Neural progenitor cell (in vitro differentiated cells): Measurements from ENCODE around the gene CNPY1. TPM values are rescaled to one million over a fixed set of nuclear protein-coding genes. Genes with fewer than 3 reads are reported as not detected.

ENCODE experiments used
- DNase-seq: peaks from one replicate; pipeline ENCODE4 v3.0.0-alpha.2; 2016; ENCODE audit warnings: low spot score
- H2AFZ ChIP-seq: fragments of 200-600 bp; sonication (generic); replicated peaks from 2 replicates; pipeline ENCODE4 v1.6.1; 2016; ENCODE audit warnings: antibody characterized with exemption
- H3F3A ChIP-seq: fragments of 200-600 bp; sonication (generic); 2 replicates; pipeline ENCODE4 v1.6.1; 2016; ENCODE audit warnings: antibody characterized with exemption, low read depth
- H3K27ac ChIP-seq: fragments of 200-600 bp; sonication (generic); 2 replicates; pipeline ENCODE4 v1.5.1; 2016; ENCODE audit warnings: mild to moderate bottlenecking
- H3K27me3 ChIP-seq: fragments of 200-600 bp; sonication (generic); 2 replicates; pipeline ENCODE4 v1.6.1; 2016; ENCODE audit warnings: mild to moderate bottlenecking, moderate library complexity
- H3K36me3 ChIP-seq: fragments of 200-600 bp; sonication (generic); 2 replicates; pipeline ENCODE4 v1.5.1; 2016
- H3K4me1 ChIP-seq: fragments of 200-600 bp; sonication (generic); 2 replicates; pipeline ENCODE4 v1.6.1; 2016; ENCODE audit warnings: mixed run types
- H3K4me2 ChIP-seq: fragments of 200-600 bp; sonication (generic); 2 replicates; pipeline ENCODE4 v1.6.1; 2016
- H3K4me3 ChIP-seq: fragments of 200-600 bp; sonication (generic); 2 replicates; pipeline ENCODE4 v1.5.1; 2016
- H3K79me2 ChIP-seq: fragments of 200-600 bp; sonication (generic); 2 replicates; pipeline ENCODE4 v1.6.1; 2016; ENCODE audit warnings: low read depth
- H3K9ac ChIP-seq: fragments of 200-600 bp; sonication (generic); 2 replicates; pipeline ENCODE4 v1.6.1; 2016
- H3K9me3 ChIP-seq: fragments of 200-600 bp; sonication (generic); 2 replicates; pipeline ENCODE4 v1.5.1; 2016; ENCODE audit warnings: low read depth
- H4K20me1 ChIP-seq: fragments of 200-600 bp; sonication (generic); 2 replicates; pipeline ENCODE4 v1.6.1; 2016; ENCODE audit warnings: low read depth
- H3K27ac Mint-ChIP-seq: 3 replicates; pipeline ENCODE4 v1.8.0; 2021; ENCODE audit warnings: mixed read lengths
- H3K27me3 Mint-ChIP-seq: 2 replicates; pipeline ENCODE4 v1.8.0; 2022; ENCODE audit warnings: low read depth, mild to moderate bottlenecking, inconsistent platforms, moderate library complexity, mixed read lengths; ENCODE audit not compliant: insufficient read depth
- H3K36me3 Mint-ChIP-seq: 3 replicates; pipeline ENCODE4 v1.8.0; 2021; ENCODE audit warnings: mixed read lengths
- H3K4me1 Mint-ChIP-seq: 3 replicates; pipeline ENCODE4 v1.8.0; 2021; ENCODE audit warnings: mixed read lengths
- H3K4me3 Mint-ChIP-seq: 3 replicates; pipeline ENCODE4 v1.8.0; 2021; ENCODE audit warnings: mild to moderate bottlenecking, moderate library complexity, mixed read lengths
- H3K9me3 Mint-ChIP-seq: 3 replicates; pipeline ENCODE4 v1.8.0; 2020; ENCODE audit warnings: mixed read lengths
- EZH2 ChIP-seq: fragments of 200-600 bp; sonication (generic); IDR thresholded peaks from 2 replicates; pipeline ENCODE4 v1.6.1; 2017; ENCODE audit warnings: antibody characterized with exemption, mild to moderate bottlenecking, moderate library complexity
- EZH2phosphoT487 ChIP-seq: fragments of 200-600 bp; sonication (generic); IDR thresholded peaks from 2 replicates; pipeline ENCODE4 v1.6.1; 2017; ENCODE audit warnings: antibody characterized with exemption
- total RNA-seq: library from RNA; depleted of rRNA; stranded (reverse); fragments of >200 nt; gene quantifications from 2 replicates; pipeline ENCODE4 v1.2.3, GENCODE V29; 2015; ENCODE audit warnings: low replicate concordance
- TF ChIP-seq, protein P1 (sequence below): fragments of 200-600 bp; sonication (generic); IDR thresholded peaks from 2 replicates; pipeline ENCODE4 v1.5.1; 2017; ENCODE audit warnings: antibody characterized with exemption, mild to moderate bottlenecking

CNPY1 gene
- total RNA-seq, 1 donor from 2014 or later: not detected

DNA sequence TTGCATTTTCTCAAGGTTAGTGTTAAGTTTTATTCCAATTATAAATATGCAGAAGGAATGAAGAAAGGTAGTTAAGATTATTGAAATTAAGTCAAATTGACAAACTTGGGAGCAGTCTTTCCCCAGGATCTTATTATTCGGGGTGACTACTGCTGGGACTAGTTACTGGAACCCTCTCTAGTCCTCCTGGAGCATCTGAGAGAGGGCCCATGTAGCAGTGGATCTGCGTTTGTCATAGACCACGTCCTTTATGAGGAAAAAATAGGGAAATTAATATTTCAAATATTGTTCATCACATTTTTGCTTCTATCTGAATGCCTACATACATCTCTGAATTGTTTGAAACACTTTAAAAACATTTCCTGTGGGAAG, 41.0 kb downstream of the CNPY1 start:
- no peak for DNase-seq
- peaks cover 22% of the 10 kb centered on the region for H3K36me3 Mint-ChIP-seq
- TF ChIP-seq EZH2 (no peak), EZH2phosphoT487 (no peak)
- TF ChIP-seq, protein P1, sequence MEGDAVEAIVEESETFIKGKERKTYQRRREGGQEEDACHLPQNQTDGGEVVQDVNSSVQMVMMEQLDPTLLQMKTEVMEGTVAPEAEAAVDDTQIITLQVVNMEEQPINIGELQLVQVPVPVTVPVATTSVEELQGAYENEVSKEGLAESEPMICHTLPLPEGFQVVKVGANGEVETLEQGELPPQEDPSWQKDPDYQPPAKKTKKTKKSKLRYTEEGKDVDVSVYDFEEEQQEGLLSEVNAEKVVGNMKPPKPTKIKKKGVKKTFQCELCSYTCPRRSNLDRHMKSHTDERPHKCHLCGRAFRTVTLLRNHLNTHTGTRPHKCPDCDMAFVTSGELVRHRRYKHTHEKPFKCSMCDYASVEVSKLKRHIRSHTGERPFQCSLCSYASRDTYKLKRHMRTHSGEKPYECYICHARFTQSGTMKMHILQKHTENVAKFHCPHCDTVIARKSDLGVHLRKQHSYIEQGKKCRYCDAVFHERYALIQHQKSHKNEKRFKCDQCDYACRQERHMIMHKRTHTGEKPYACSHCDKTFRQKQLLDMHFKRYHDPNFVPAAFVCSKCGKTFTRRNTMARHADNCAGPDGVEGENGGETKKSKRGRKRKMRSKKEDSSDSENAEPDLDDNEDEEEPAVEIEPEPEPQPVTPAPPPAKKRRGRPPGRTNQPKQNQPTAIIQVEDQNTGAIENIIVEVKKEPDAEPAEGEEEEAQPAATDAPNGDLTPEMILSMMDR: no peak
- Histone ChIP-seq H3K79me2 (no peaks in the 10 kb centered on the region), H3K4me3 (no peak overlapping the region), H3K9me3 (no peaks in the 10 kb centered on the region), H3K4me2 (no peak overlapping the region), H3K27me3 (peaks cover 100% of the 10 kb centered on the region), H3K4me1 (no peaks in the 10 kb centered on the region), H3K9ac (no peak overlapping the region), H3F3A (peaks cover 27% of the 10 kb centered on the region), H3K27ac (no peak overlapping the region), H4K20me1 (peaks cover 94% of the 10 kb centered on the region), H3K36me3 (no peaks in the 10 kb centered on the region), H2AFZ (no peak overlapping the region)
- no peaks in the 10 kb centered on the region for H3K9me3 Mint-ChIP-seq
- H3K4me3 Mint-ChIP-seq: peak overlapping the region; percentile 88
- peaks cover 38% of the 10 kb centered on the region for H3K27me3 Mint-ChIP-seq
- H3K4me1 Mint-ChIP-seq: peaks cover 64% of the 10 kb centered on the region
- H3K27ac Mint-ChIP-seq: peak overlapping the region; percentile 29

DNA sequence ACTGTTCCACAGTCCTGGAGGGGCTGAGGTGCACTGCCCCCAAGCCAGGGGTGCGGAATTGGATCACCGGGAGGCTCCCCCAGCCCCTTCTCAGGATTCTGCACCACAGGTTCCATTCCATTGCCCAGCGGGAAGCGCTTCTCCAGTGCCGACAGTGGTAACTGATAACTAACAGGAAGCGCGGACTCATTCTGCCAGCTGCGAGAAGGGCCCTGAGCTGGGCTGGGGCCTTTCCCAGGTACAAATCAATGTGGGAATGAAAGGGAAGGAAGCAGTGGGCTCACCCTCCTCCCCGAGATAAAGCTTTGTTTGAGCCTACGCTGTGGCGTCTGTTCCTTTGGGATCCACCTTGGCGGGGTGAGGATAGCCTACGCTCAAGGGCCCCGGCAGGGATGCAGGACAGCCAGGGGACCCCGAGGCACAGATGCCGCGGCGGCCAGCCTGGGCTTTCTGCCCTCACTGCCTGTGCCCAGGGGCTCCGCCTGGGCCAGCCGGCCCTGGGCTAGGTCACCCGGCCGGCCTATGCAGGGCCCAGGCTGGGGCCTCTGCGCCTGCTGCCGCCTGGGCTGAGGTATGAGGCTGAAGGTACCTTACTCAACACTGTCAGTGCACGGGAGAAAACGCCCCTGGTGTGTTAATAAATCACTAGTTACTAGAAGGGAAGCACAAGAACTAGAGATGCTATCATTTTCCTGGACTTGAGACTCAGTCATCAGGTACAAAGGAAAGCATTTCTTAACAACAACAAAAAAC, 49.0 kb downstream of the CNPY1 start:
- no peak overlapping the region for H3K4me2 ChIP-seq
- H3K4me3 ChIP-seq: no peak overlapping the region
- peaks cover 17% of the 10 kb centered on the region for H3K36me3 Mint-ChIP-seq
- peaks cover 23% of the 10 kb centered on the region for H3K27me3 Mint-ChIP-seq
- H3K4me1 ChIP-seq: no peaks in the 10 kb centered on the region
- H3F3A ChIP-seq: no peaks in the 10 kb centered on the region
- H3K9ac ChIP-seq: no peak overlapping the region
- H3K36me3 ChIP-seq: no peaks in the 10 kb centered on the region
- H3K27ac Mint-ChIP-seq: peak overlapping the region; percentile 42
- peaks cover 100% of the 10 kb centered on the region for H3K27me3 ChIP-seq
- H3K9me3 Mint-ChIP-seq: no peaks in the 10 kb centered on the region
- no peak overlapping the region for H2AFZ ChIP-seq
- H3K4me3 Mint-ChIP-seq: no peak overlapping the region
- TF ChIP-seq EZH2phosphoT487: peak; percentile 24
- TF ChIP-seq, protein P1: no peak
- peak; percentile 1 for TF ChIP-seq EZH2
- H3K4me1 Mint-ChIP-seq: peaks cover 48% of the 10 kb centered on the region
- no peaks in the 10 kb centered on the region for H3K79me2 ChIP-seq
- H4K20me1 ChIP-seq: peaks cover 20% of the 10 kb centered on the region
- no peak overlapping the region for H3K27ac ChIP-seq
- no peak for DNase-seq
- no peaks in the 10 kb centered on the region for H3K9me3 ChIP-seq

DNA sequence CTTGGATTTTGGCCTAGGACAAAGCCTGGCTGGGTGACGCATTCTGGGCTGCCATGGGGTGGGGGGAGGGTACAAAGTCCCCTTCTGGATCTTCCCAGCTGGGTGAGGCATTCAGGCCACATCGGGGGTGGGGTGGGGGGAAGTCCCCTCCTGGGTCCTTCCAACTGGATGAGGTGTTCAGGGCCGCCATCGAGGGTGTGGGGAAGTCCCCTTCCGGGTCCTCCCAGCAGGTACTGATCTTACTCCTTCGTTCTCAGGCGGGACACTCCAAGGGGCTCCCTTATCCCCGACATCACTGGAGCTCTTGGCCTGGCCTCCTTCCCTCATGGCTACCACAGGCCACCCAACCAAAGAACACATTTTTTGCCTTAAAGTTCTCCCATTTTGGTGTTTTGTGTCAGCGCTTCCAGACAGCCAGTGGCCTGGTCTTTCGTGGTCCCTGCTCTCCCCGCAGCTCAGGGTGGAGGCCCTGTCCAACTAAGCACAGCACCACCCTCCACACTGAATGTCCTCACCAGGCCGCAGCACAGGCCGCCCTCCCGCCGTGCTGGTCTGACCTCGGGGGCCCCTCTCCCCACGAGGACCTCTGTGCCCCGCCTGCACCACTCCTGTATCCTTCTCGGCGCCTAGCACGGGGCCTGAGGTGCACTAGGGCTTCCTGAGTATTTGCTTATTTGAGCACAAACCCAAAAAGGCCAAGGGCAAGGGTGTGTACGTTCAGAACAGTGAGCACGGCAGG, 49.9 kb downstream of the CNPY1 start:
- H3K4me1 ChIP-seq: peaks cover 6% of the 10 kb centered on the region
- H3K79me2 ChIP-seq: no peaks in the 10 kb centered on the region
- peaks cover 13% of the 10 kb centered on the region for H4K20me1 ChIP-seq
- Mint-ChIP-seq H3K9me3 (no peaks in the 10 kb centered on the region), H3K36me3 (peaks cover 12% of the 10 kb centered on the region), H3K27ac (peak overlapping the region; percentile 42), H3K27me3 (peaks cover 20% of the 10 kb centered on the region), H3K4me3 (no peak overlapping the region), H3K4me1 (peaks cover 50% of the 10 kb centered on the region)
- no peak for DNase-seq
- H2AFZ ChIP-seq: no peak overlapping the region
- no peaks in the 10 kb centered on the region for H3K36me3 ChIP-seq
- no peaks in the 10 kb centered on the region for H3F3A ChIP-seq
- H3K4me2 ChIP-seq: no peak overlapping the region
- peaks cover 100% of the 10 kb centered on the region for H3K27me3 ChIP-seq
- H3K27ac ChIP-seq: no peak overlapping the region
- TF ChIP-seq EZH2: no peak
- TF ChIP-seq, protein P1: no peak
- no peak for TF ChIP-seq EZH2phosphoT487
- no peak overlapping the region for H3K4me3 ChIP-seq
- no peak overlapping the region for H3K9ac ChIP-seq
- no peaks in the 10 kb centered on the region for H3K9me3 ChIP-seq
